Raji (cell line): ENCODE results near the gene CD2.

Source experiments
- POLR2A ChIP-seq: IDR thresholded peaks from 2 replicates; pipeline ENCODE4 v1.6.1; 2011; ENCODE audit warnings: low read depth, low read length, control low read depth; ENCODE audit not compliant: insufficient read depth

CD2 gene, protein sequence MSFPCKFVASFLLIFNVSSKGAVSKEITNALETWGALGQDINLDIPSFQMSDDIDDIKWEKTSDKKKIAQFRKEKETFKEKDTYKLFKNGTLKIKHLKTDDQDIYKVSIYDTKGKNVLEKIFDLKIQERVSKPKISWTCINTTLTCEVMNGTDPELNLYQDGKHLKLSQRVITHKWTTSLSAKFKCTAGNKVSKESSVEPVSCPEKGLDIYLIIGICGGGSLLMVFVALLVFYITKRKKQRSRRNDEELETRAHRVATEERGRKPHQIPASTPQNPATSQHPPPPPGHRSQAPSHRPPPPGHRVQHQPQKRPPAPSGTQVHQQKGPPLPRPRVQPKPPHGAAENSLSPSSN

DNA sequence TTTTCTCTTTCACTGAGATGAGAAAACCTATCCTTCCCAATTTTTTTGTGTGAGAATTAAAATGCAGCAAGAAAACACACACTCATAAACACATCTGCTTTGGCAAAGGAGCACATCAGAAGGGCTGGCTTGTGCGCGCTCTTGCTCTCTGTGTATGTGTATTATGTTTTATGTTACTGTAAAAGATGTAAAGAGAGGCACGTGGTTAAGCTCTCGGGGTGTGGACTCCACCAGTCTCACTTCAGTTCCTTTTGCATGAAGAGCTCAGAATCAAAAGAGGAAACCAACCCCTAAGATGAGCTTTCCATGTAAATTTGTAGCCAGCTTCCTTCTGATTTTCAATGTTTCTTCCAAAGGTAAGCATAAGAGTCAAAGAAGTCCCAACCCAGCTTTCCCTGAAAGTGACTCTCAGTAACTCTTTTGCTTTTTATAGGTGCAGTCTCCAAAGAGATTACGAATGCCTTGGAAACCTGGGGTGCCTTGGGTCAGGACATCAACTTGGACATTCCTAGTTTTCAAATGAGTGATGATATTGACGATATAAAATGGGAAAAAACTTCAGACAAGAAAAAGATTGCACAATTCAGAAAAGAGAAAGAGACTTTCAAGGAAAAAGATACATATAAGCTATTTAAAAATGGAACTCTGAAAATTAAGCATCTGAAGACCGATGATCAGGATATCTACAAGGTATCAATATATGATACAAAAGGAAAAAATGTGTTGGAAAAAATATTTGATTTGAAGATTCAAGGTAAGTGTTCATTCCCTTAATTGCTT, at the start of gene CD2:
Gene CD2 (plus strand): TSS at position 233 of the 780 bp plus-strand sequence. CDS start 63 bp downstream, at position 296.
- TF ChIP-seq POLR2A, result no peak

DNA sequence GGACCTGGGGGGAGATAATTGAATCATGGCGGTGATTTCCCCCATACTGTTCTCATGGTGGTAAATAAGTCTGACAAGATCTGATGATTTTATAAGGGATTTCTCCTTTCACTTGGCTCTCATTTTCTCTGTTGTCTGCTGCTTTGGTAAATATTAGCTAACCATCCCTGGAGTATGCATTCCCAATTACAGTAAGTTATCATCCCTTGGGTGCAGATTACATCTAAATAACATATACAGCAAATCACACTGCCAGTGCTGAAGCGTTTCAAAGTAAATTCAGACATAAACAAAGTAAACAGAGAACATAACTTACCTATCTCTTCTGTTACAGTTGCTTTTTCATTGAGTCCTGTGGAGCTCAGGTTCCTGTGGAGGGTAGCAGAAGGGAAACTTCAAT, 48.1 kb upstream of the CD2 start:
- TF ChIP-seq POLR2A, result no peak

DNA sequence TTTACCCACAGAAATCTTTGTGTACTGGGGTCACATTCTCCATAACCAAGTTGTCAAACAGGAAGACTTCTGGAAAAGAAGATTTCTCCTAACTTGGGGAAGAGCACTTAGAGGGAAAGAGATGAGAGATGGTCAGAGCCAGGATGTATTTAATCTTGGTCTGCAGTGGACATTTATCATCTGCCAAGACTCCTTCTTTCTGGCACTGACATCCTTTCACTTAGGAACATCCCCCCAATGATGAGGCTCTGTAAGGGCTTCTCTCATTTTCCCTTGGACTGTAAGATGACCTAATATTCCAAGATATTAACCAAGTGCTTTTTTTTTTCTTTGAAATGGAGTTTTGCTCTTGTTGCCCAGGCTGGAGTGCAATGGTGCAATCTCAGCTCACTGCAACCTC, 47.4 kb upstream of the CD2 start:
- no peak for TF ChIP-seq POLR2A

DNA sequence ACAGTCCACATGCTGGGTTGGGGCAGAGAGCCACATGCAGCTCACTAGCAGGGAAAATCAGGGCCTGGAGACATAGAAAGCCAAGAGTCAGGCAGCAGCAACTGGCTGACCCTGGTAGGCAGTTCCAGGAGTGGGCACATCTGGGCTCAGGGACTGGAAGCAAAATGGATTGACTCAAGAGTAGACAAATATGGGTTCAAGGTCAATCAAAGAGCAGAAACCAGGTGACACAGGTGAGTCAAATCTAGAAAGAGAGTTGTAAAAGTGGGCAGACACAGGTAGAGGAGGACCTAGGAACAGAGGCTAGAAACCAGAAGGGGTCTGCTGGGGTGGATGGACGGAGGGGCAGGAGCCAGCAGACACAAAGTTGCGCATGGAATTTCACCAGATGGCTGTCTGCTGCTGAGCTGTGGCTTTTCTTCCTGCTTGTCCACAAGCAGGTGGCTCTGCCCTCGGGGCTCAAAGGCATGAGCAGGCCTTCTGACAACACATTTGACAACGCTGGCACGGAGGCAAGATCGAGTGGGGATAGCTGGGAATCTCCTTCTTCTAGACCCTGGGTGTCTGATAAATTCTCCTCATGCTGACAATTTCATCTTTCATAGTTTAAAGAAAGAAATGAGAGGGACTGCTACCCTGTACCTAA, 45.9 kb upstream of the CD2 start:
- no peak for TF ChIP-seq POLR2A

DNA sequence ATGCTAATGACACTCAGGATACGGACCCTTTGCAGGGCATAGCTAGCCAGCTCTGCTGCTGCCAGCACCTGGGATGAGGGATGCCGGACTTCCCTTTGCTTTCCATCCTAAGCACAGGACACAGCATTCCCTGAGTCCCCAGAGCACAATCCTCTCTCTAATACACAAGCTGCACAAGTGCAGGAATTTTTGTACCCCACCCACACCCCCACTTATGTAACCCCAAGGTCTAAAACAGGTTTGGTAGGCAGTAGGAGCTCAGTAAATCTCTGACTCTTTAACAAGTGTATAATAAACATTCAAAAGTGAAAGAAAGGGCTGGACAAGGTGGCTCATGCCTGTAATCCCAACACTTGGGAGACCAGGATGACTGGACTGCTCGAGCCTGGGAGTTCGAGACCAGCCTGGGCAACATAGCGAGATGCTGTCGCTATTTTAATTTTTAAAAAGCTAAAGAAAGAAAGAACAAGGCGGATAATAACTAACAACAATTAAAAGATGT, 44.5 kb upstream of the CD2 start:
- TF ChIP-seq POLR2A, result no peak

DNA sequence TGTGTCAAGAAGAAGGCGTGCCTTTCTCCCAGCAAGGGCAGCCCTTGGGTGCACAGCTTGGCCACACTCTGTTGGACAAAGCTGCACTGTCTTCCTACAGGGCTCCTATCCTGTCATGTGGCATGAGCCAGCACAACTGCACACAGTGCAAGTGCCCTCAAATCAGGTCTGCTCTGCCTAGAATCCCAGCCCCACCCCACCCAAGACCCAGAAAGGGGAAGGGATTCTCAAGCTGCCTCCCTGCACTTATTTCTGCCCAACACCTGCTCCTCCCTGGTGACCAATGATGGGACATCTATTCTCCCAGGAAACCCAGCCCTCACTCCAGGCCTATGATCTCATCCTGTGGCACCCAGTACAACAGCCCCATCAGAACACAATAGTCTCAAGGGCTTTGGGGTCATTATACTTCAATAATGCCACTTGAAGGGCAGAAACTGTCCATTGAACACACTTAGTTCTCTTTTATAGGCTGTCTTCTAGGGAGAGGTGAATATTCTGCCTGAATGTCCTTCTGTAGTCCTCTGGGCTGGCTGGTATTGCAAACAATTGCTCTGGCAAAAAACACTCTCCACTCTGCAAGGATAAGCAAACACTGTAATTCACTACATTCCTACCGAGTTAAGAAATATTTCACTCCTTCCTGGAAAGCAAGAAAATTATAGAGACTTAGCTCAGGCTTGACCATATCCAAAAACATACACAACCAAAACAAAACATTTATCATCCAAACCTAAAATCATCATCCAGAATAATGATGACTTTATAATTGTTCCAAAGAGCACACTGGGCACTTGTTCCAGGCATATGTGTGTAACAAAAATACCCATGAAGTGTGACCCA, 43.6 kb upstream of the CD2 start:
- no peak for TF ChIP-seq POLR2A

DNA sequence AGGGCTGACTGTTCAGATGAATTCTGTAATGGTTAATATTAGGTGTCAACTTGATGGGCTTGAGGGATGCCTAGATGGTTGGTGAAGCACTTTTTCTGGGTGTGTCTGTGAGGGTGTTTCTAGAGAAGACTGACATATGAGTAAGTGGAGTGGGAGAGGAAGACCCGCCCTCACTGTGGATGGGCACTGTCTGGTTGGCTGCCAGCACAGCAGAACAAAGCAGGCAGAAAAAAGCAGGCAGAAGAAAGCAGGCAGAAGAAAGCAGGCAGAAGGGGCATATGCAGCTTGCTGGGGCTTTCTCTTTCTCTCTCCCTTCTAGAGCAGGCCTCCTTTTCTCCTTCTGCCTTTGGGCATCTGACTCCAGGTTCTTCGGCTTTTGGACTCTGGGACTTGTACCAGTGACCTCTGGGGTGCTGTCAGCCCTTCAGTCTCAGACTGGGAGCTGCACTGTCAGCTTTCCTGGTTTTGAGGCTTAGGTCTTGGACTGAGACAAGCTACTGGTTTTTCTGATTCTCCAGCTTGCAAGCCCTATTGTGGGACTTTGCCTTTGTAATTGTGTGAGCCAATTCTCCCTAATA, 42.9 kb upstream of the CD2 start:
- TF ChIP-seq POLR2A, result no peak

DNA sequence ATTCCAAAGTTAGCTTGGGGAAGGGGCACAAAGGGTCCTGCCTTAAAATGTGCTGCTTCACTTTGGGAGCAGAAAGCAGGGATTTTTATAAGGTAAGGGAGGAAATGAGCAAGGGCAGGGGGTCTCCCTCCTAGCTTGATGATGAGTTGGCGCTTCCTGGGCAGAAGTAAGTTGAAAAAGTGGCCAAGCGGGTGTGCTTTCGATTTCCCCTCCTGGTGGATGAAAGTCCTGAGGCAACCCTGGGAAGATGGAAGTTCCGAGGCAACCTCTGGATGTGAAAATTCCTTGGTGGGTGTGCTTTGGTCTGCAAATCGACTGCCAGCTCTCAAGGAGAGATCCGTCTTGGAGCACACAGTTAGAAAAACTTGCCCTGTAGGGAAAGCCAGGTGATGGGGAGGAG, 41.7 kb upstream of the CD2 start:
- TF ChIP-seq POLR2A, result no peak

DNA sequence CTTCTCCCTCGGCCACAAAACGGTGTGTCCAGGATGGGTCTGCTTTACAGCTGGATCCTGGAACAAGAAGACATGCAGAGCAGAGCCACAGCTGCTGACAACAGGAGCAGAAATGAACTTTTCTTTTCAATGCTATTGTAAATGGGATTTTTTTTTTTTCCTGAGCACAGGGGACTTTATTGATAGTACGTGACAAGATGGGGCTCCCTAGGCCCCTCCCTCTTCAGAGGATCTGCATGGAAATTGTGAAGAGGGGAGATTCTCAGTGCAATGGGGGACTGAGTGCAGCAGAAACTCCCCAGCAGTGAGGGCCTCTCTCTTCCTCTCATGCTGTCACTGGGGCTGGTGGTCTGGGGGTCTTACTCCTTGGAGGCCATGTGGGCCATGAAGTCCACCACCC, 40.8 kb upstream of the CD2 start:
- TF ChIP-seq POLR2A, result no peak

DNA sequence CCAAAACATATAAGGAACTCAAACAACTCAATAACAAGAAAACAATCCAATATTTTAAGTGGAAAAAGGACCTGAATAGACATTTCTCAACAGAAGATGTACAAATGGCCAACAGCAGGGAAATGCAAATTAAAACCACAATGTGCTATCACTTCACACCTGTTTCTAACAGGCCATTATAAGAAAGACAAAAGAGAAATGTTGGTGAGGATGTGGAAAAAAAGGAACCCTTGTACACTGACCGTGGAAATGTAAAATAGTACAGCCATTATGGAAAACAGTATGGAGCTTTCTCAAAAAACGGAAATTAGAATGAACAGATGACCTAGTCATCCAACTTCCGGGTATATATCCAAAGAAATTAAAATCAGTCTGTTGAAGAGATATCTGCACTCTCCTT, 37.8 kb upstream of the CD2 start:
- TF ChIP-seq POLR2A, result no peak

DNA sequence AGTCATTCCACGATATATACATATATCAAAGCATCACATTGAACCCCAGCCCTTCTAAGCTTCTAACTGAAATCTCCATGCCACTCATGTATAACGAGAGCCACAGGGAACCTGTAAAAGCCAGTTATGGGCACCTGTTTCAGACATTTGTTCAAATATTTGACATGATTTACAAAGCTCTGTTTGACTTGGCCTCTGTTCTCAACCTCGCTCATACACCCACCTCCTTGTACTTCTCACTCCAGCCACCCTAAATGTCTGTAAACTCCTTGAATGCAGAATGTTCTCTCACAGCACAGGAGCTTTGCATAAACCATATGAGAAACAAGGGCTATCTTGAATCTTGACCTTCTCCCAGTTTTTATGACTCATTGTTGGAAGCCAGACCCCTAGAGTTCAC, 36.9 kb upstream of the CD2 start:
- TF ChIP-seq POLR2A, result no peak

DNA sequence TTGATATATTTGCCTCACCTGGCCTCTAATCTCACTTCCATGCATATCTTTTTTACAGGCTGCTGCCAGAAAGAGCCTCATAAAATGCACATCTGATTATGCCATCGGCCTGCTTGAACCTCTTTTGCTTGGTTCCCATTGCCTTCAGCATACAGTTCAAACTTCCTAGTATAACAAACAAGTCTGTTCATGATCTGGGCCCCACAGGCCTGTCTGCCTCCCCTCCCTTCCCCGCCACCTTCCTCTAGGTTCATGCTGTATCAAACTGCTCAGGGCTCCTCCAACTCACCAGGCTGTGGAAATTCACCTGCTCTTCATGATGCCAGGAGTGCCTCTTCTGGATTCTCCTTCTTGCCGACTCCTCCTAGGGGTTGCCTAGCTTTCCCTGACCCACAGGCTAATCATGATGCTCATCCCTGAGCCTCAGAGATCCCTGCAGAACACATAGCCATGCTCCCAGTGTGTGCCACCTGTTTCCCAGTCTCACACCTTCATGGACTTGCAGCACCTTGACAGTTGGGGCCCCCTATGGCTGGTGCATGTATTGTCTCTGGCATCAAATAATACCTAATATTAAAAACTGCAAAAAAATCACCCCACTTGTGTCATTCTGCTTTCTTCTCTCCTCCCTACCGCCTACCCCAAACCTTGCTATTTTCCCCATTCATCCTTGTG, 33.7 kb upstream of the CD2 start:
- no peak for TF ChIP-seq POLR2A

DNA sequence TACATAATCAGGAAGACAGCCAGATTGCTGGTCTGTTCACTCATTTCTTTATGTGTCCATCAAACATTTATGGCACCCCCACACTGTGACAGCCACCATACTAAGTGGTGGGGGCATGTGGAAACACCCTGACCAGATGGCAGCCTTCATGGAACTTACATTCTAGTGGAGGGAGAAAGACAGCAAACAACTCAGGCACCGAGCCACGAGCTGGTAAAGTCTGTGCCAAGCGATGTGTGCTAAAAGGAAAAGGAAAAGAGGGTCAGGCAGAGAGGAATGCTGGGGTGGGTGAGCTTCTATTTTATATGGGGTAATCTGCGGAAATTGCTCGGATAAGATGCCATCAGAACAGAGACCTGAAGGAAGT, 33.2 kb upstream of the CD2 start:
- TF ChIP-seq POLR2A, result no peak

DNA sequence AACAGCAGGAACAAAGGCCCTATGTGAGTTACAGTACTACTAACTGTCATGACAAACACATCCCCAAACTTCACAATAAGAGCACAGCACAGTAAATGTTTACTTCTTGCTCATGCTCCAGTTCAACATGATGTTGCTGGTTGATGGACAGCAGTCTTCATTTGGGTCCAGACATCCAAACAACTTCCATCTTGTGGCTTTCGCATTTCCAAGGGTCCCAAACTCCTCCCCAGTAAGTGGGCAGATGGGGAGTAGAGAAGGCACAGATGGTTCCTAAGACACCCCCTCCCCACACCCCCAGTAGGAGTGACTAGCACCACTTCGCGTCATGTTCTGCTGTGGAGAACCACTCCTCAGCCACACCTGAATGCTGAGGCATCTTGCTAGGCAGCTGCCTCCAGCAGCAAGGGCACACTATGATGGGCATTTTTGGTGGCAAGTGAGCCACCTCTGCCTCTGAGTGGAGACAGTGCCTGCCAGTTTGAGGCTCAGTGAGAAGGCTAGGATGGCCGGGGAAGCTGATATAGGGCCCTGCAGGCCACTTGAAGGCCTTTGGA, 32.7 kb upstream of the CD2 start:
- TF ChIP-seq POLR2A, result no peak
